Measurements from ENCODE around the gene SKI.
"Not testable (repeated sequence)": the region's sequence is repeated elsewhere in the genome, so short reads cannot be mapped to it uniquely, and the experiment has no call there.

Gene SKI

DNA sequence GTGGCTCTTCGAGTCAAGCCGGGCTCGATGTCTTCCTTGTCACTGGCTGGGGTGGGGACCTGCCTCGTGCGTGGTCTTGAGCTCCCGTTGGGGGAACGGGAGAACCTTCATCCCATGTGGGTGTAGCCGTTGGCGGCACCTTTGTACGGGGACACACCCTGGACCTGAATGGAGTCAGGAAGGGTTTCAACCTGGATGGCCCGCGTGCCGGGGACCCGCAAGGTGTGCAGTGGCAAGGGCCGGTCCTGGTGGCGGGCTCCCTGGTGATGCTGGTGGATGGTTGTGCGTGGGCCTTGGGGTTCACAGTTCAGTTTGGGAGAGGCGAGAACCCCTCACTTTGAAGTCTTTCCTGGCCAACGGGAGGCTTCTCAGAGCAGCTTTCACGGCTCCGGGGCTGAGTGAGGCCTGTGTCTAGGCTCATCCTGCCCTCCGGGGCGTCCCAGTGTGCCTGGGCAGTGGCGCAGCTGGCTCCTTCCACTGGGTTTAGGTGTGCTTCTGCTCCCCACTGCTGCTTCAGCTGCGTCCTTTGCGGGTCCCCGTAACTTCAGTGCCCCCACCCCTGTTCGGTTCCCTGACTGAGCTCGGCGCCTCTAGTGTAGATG, 11.4 kb downstream of the SKI start:
- no peak for DNase-seq (ENCODE audit: extremely low spot score, insufficient read length, low read depth)
- no peak for FAIRE-seq

DNA sequence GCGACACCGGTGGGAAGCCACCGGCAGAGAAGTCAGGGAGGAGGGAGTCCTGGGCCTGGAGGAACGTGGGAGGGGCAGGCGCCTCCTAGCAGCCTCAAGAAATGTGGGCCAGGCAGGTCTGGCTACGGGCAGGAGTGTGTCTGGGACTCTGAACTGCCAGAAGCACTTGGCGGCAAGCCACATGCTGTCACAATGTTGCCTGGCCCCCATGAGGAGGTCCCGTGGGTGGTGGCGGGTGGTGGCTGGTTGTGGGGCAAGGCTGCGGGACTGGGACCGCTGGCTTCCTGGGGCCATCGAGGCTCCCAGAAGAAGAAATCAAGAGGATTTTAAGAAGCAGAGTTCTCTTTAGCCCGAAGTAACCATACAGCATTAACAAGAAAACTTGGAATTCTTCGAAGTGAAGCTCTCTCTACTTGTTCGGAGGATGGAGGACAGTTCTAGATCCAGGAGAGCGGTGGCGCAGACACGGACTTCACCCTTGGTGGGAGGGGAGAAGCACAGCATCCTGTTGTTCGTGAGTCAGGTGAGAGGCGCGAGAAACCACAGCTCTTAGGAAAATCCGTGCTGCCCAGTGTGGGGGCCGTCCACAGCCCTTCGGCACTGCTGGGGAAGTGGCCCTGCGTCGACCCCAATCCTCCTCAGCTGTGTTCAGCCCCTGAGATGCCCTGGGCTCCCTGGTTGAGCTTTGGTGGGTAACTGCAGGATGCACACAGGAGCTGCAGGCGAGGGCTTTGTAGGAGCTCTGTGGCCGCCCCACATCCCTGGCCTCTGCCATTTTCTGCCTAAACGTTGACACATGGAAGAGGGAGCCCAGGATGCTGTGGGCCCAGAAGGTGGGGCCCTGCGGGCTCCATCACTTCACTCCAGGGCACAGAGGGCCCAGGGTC, 12.4 kb downstream of the SKI start:
- DNase-seq (ENCODE audit: extremely low spot score, insufficient read length, low read depth) = no peak
- no peak for FAIRE-seq

DNA sequence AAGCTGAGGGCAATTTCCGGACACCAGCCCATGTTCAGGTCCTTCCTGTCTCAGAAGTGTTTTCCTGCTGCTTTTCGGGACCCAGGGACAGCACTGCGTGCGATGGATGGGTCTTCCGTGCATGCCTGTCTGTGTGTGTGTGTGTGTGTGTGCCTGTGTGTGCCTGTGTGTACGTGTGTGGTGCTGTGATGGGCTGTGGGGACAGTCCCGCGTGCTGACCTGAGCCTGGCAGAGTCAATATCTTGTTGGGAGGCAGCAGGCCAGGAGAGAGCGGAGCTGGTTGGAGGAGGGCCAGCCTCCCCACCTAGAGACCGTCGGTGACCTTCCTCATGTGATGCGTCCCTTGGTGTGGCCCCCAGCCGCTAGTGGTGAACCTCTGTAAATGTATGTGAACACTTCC, 13.7 kb downstream of the SKI start:
- FAIRE-seq (no peak), DNase-seq (ENCODE audit: extremely low spot score, insufficient read length, low read depth) (no peak)

DNA sequence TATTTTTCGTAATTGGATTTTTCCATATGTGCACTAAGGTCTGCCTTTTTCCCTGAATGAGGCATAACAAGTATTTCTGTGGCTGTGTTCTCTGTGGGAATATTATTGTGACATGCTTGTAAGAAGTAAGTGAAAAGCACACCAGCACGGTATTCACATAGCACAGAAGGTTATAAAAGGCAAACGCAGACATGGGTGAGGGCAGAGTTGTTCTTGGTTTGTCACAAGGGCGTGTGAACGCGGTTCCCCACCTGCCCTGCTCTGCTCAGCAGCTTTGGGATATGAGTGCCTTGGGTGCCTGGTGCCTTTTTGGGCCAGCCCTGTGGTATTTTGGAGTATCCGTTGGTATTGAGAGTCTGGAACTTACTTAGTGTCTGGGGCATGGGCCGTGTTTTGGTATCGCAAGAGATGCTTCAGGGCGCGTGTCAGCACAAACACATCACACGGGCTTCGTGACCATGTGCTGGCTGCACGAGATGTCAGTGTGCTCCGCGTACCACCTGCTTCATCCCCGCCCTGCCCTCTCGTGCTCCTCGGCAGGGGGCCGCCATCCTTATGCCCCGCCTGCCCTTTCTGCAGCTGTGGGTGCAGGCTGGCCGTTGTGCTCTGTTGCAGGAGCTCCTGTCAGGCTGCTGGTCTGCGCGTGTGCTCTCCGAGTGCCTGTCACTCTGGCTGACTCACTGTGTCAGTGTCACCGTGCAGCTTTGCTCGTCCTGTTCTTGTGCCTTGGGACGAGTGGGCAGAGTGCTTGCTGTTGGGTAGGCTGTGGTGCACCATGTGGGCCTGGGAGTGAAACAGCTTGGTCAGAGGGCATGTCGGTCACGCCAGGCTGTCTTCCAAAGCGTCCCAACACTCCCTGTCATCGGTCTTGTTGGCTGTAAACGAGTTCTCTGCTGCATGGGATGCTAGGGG, 15.0 kb downstream of the SKI start:
- no peak for FAIRE-seq

DNA sequence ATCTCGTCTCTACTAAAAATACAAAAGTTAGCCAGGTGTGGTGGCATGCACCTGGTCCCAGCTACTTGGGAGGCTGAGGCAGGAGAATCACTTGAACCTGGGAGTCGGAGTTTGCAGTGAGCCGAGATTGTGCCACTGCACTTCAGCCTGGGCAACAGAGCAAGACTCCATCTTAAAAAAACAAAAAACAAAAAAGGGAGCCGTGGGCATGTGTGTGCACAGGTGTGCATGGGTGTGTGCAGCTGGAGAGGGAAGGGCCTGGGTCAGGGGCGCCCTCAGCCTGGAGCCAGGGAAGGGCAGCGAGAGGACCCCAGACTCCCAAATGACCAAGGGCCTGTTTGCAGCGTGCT, 18.9 kb downstream of the SKI start:
- not testable (repeated sequence) for FAIRE-seq

More for the DNA sequence above, 15.0 kb downstream of the SKI start:
- DNase-seq (ENCODE audit: extremely low spot score, insufficient read length, low read depth) = no peak

DNA sequence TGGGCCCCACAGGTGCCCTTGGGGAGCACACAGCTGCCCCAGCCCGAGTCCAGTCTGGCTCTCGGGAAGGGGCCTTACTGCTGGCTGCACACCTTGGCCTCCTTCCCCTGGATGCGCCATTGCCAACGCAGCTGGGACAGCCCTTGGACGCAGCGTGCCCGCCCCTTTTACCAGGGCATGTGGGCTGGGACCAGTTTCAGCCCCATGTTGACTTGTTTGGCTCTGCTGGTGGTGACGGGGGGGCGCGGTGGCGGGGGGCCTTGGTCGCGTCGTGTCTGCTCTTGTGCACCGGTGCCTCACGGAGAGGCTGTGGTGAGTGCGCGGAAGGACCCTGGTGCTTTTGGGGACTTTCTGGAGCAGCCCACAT, 19.6 kb downstream of the SKI start:
- DNase-seq (ENCODE audit: extremely low spot score, insufficient read length, low read depth) = no peak
- FAIRE-seq = no peak

More for the DNA sequence above, 18.9 kb downstream of the SKI start:
- not testable (repeated sequence) for DNase-seq (ENCODE audit: extremely low spot score, insufficient read length, low read depth)

DNA sequence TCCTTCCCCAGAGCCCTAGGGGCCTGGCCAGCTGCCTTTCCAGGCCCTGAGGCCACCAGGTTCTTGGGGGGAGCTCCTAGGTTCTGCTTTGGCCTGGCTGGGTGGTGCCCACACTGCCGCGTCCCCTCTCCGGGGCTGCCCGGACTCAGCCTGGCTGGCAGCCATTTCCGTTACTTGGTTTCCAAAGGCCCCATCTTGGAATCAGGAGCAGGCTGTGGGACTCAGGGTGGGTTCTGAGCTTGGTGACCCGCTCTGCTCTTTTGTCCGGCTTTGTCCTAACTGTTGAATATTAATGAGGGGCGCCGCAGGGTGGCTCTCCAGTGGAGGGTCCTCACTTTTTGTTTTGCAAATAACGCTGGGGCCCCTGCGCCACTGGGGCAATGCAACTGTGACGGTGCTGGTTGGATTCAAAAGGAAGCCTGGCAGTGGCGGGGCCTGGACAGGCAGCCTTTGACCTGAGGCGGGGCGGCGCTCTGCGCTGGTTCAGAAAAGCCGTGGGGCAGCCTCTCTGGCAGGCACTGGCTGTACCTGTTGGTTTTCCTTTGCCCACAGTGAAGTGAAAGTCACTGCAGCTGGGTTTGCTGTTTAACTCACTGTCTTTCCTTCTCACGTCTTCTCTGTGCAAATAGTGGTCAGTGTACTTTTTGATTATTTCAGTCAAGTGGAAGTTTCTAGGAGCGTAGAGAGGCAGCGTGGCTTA, 20.2 kb downstream of the SKI start:
- DNase-seq (ENCODE audit: extremely low spot score, insufficient read length, low read depth) (no peak), FAIRE-seq (no peak)

DNA sequence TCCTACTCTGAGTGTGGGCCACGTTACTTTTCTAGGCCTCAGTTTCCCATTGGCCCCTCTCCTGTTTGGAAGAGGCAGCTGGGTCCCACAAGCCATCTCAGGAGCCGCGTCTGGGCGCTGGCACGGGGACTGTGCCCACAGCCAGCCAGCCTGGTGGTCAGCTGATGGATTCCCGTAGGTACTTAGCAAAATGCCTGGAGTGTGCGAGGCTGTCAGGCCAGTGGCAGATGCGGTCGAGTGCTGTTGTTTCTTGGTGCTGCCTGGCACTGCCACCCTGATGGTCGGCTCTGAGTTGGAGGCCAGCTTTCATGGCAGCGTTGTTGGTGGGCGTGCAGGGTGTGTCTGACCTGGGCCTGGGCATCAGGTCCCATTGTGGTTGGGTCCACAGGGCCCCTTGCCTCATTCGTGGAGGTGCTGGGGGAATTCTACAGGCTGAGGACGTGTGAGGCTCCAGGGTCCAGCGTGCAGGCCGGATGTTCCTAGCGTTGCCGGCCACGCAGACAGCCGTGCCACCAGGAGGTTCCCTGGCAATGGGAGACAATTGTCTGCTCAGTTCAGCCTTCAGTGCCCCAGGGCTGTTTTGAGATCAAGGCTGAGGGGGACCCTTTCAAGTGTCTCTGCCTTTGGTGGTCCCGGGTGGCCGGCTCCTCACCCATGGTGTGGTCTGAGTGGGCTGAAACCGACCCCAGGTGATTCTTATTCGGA, 20.9 kb downstream of the SKI start:
- FAIRE-seq (no peak), DNase-seq (ENCODE audit: extremely low spot score, insufficient read length, low read depth) (no peak)

DNA sequence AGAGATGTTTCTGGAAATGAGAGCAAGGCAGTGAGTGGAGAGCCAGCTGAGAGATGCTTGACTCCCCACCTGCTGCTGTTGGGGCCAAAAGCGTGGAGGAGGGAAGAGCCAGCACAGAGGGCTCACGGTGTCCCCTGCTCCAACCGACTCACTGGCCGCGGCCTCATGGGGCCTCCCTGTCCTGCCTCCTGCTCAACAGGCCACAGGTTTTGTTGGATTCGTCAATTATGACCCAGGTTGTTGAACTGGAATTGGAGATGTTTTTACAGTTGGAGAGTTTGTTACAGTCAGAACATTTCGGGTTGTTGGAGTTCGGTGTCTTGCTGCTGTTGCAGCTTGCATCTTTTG, 21.4 kb downstream of the SKI start:
- FAIRE-seq = no peak

DNA sequence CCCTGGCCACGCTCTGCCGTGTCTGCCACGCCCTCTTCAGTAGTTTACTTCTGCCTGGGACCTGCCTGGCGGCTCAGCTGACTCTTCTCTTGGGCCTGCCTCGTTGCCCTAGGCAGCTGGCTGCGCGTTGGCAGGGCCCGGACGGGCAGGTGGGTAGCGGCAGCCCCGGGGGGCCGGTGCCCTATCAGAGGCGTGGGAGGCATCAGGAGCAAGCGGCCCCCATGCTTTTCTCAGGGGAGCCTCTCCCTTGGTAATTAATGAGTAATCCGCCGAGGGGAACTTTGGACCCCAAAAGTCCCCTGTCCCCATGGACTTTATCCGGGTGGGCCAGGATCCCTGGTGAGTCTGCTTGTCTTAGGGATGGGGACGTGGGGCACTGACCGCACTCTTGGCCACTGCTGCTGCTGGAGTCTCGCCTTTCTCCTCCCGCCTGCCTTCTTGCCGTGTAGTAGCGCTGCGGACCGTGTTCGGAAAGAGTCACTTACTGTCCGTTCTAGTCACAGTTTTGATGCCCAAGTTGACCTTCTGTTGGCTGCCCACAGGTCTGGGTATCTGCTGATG, 22.7 kb downstream of the SKI start:
- FAIRE-seq (no peak), DNase-seq (ENCODE audit: extremely low spot score, insufficient read length, low read depth) (no peak)

More for the DNA sequence above, 21.4 kb downstream of the SKI start:
- no peak for DNase-seq (ENCODE audit: extremely low spot score, insufficient read length, low read depth)

DNA sequence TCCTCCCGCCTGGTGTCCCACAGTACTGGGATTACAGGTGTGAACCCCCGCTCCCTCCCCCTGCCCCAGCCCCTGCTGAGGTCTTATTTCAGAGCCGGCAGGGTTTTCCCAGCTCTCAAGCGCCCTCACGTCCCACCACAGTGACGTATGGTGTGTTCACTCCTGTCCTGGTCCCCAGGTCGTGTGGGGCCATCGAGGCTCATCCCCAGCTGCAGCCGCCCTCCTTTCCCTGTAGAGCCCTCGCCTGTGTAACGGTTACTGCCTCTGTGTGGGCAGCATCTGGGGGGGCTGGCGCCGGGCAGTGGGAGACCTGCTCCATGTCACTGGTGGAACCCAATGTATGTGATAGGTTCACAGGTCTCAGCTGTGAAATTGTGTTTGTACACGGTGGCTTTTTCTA, 23.2 kb downstream of the SKI start:
- no peak for FAIRE-seq

DNA sequence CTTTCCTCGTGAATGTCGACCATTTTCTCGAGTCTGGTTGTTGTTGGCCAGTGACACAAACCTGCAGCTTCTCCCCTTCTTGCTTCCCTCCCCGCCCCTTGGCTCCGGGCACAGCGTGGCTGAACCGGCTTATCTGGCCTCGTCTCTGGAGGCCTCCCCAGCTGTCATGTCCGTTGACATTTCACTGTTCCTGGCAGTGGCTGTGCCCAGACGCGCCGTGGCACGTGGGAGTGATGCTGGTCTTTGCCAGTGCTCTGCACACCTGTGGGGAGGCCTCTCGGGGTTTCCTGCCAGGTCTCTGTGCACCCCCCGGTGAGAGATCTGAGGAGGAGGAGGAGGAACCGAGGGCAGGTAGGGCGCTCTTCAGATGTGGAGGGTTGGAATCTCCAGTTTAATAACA, 23.7 kb downstream of the SKI start:
- no peak for FAIRE-seq
- no peak for DNase-seq (ENCODE audit: extremely low spot score, insufficient read length, low read depth)

More for the DNA sequence above, 23.2 kb downstream of the SKI start:
- no peak for DNase-seq (ENCODE audit: extremely low spot score, insufficient read length, low read depth)

DNA sequence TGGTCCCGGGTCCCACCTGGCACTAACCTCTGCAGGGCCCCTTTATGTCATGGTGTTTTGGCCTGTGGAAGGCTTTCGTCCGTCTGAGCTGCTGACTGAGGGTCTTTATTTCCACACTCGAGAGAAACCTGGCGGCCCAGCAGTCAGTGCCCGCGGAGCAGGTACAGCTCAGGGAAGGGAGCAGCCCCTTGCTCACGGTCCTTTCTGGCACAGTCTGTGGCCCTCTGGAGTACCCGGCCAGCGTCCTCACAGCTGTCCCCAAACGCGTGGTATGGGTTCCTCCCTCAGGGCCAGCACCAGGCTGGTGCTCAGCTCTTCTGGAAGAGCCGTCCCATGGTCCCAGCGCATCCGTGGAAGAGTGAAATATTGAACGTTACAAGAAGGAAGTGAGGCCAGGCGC, 24.3 kb downstream of the SKI start:
- FAIRE-seq = no peak
- no peak for DNase-seq (ENCODE audit: extremely low spot score, insufficient read length, low read depth)

DNA sequence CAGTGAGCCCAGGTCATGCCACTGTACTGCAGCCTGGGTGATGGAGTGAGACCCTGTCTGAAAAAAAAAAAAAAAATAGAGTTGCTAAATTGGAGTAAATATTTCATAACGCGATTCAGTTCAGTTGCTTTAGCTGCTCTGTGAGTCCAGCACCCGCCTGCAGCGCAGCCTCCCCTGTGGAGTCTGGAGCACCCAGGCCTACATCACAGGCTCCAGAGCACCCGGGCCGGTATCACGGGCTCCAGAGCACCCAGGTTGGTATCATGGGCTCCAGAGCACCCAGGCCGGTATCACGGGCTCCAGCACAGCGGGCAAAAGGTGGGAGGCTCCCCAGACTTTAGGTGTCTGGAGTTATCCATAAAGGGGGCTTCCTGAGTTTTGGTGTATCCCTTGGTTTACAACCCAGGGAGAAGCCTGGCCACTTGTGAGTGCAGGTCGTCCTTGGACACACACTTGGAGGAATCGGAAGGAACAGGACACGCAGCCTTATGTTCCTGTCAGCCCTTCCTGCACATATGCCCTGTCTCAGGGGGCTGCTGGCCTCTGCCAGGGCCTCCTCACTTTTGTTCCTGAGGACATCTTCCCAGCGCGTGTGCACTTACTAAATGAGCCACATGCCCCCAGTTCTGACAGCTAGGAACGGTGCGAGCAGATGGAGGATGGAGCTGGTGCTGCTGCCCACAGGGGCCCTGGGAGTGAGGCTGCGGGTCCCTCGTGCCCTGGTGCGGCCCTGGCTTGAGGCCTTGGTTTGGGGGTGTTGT, 25.1 kb downstream of the SKI start:
- DNase-seq (ENCODE audit: extremely low spot score, insufficient read length, low read depth) (no peak), FAIRE-seq (no peak)

DNA sequence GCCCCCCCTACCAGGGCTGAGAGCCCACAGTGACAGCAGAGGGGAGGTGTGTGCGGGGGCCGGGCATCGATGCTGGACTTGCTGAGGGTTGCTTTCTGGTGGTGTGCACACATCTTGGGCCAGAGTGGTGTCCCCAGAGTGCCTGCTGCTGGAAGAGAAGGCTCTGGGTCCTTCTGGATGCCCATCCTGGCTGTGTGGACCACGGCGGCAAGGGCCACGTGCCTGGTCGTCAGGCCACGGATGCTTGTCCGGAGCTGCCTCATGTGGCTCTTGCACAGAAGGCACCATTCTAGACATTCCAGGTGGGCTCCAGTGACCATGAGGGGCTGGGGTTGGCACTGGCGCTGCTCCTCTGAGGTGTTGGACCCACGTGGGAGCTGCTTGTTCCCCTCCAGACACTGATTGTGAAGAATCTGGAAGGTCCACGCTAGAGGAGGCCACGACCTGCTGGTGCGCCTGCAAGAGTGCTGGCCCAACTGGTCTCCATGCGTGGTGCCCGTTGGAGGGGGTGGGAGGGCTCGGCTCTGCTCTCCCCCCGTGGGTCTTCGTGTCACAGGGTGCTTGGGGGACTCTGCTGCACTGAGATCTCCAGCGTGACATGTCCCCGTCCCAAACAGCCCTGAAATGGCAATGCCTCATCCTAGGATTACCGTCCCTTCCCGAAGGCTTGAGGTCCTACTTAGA, 25.8 kb downstream of the SKI start:
- FAIRE-seq (no peak), DNase-seq (ENCODE audit: extremely low spot score, insufficient read length, low read depth) (no peak)

DNA sequence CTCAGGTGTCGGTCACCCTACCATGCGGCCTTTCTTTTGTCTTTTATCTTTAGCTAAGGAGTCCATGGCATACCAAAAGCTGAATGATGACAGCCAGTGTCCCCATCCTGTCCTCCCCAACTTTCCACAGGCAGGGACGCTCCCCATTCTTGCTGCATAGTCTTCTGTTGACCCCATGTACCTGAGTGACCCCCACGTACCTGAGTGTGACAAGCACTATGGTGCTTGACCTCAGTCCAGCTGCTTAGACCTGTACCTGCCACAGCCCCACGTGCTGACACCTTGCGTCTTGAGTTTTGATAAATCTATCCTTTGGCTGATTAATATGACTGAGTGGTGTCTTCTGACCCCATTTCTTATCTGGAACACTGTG, 26.9 kb downstream of the SKI start:
- DNase-seq (ENCODE audit: extremely low spot score, insufficient read length, low read depth) = no peak
- no peak for FAIRE-seq

DNA sequence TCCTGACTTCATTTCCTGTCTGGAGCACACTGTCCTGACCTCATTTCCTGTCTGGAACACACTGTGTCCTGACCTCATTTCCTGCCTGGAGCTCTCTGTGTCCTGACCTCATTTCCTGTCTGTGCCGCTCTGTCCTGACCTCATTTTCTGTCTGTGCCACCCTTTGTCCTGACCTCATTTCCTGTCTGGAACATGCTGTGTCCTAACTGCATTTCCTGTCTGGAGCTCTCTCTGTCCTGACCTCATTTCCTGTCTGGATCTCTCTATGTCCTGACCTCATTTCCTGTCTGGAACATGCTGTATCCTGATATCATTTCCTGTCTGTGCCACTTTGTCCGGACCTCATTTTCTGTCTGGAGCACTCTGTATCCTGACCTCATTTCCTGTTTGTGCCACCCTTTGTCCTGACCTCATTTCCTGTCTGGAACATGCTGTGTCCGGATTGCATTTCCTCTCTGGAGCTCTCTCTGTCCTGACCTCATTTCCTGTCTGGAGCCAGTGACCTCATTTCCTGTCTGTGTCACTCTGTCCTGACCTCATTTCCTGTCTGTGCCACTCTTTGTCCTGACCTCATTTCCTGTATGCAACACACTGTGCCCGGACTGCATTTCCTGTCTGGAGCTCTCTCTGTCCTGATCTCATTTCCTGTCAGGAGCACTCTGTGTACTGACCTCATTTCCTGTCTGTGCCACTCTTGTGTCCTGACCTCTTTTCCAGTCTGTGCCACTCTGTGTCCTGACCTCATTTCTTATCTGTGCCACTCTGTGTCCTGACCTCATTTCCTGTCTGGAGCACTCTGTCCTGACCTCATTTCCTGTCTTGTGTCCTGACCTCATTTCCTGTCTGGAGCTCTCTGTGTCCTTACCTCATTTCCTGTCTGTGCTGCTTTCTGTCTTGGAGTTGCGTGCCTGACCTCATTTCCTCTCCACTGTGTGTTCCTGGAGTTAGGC, 27.6 kb downstream of the SKI start:
- no peak for DNase-seq (ENCODE audit: extremely low spot score, insufficient read length, low read depth)
- peak; percentile 93 for FAIRE-seq
